Endometrial microvascular endothelial cells (primary cell): Measurements from ENCODE around the gene HOXA2. TPM values are rescaled to one million over a fixed set of nuclear protein-coding genes. Genes with fewer than 3 reads are reported as not detected.

Experiments
- in situ Hi-C: cut with HindIII; loops from 2 replicates; pipeline ENCODE4 v1.10.0; 2017; ENCODE audit warnings: low sequenced_read_pairs, low pct_unique_long_range_greater_than_20kb; ENCODE audit errors: inconsistent ontology term
- total RNA-seq: library from RNA; depleted of rRNA; stranded (reverse); fragments of >200 nt; gene quantifications from one replicate; pipeline ENCODE4 v1.2.3, GENCODE V29; 2015; ENCODE audit errors: inconsistent ontology term

The HOXA2 gene
- total RNA-seq, 1 donor from 2014 or later, result not detected

DNA sequence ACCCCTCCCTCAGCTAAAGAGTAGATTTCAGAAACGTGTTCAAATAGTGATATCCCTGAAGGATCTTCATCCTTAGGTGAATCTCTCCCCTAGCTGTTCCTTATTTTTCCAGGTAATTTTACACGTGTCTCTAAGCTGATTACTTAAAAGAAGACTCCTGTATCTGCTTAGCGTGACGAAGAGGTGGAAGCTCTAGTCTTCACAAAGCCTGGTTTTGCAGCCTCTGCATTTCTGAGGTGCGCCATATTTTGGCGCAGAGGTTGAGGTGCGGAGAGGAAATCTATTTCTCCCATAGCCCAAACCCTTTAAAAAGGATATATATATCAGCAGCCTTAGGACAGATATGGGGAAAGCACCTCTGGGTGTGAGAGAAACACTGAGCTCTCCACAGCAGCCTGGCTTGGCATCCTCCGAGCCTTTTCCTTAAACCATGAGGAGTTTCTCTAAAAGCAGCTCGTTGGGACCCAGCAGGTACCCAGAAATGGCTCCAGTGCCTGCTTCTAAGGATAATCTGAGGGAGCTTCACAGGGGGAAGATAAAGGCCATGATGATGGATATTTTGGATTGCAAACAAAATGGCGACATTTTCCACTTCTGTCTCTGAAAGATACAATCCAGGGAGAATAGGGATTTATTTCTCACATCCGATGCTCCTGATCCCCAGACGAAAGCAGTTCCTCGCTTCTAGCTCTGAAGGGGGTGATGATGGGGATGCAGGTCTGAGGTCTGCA lies 3.0 kb upstream of the HOXA2 start:
- in situ Hi-C loops, result no loop called here

DNA sequence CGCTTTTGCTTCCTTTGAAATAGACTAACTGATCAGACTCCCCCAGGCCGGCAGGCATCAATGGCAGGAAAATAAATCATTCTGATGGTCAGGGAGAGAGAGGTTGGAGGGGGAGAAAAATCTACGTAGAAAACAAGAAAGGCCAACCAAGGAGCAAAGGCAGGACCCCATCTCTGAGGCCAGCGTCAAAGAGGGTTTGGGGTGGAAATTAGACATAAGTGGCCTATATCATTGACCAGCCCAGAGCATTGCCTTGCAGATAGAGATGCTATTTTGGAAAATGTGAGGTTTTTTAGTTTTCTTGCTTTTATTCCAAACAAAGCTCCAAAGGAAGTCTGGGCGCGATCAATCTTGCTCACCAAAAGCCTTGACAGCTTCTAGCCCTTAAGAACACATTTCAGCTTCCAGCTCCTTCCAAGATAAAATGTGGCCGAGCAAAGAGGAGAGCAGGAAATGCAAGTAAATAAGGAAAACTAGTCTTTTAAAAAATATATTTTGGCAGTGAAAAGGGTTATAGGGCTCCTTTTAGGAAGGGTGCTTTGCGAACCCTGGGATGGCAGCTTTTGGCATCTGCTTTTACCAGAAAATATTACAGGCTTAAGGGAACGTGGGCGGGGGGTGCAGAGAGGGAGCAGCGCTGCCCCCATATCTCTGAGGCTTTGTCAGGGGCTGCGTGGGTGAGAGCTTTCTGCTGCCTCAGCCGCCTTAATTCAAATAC lies 2.0 kb upstream of the HOXA2 start:
- in situ Hi-C loops, result no loop called here

DNA sequence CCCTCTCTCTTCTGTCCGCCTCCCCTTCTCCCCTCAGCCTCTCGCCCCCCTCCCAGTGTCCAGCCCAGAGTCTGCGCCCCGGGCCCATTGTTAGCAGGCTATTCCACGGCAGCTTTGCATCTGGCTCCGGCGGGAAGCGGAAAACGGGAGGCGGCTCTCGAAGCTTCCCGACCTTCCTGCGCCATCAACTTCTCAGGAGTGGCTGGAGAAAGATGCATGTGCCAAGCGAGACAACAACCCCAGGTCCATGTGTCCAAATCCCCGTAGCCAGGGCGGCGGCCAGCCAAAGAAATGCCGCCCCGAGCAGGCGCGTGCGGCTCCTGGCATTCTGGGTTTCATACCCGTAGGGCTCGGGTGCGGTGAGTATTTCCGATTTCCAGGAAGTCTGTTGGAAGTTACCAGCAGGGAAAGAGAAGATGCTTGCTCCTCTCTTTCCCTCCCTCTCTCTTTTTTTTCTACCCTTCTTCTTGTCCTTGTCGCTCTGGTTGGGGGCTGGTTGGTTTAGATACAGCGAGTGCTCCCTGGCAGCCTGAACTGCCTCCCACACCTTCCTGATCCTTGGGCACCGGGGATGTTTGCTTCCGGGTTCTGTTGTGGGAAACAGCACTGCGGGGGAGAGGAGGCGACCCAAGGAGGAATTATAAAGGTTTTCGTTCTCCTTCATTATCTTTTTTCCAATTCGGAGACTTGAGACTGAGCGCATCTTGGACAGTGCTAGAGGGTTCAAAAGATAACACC lies 1.2 kb upstream of the HOXA2 start:
- in situ Hi-C loops, result no loop called here

DNA sequence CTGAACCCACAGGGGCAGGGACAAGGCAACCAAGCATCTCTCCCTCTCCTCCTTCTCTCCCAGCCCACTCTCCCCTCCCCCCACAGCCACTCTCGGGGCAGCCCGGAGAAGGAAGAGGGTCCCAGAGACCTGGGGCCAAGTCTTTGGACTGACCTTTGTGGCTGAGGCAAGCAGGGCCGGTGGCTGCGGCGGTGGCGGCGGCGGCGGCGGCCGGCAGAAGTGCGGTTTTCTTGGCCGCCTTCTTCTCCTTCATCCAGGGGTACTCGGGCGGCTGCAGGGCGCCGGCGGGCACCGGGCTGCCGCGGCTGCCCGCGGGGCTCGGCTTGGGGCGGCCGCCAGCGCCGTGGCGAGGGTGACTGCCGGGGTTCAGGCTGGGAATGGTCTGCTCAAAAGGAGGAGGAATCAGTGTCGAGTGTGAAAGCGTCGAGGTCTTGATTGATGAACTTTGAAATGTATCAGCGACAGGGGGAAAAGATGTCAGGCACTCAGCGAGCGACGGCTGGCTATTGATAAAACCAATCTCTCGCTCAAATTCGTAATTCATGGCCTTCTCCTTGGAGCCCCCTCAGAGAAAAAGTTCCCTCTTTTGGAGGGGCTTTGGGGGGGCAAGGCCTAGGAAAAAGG lies 414 bp downstream of the HOXA2 start:
- in situ Hi-C loops, result no loop called here

DNA sequence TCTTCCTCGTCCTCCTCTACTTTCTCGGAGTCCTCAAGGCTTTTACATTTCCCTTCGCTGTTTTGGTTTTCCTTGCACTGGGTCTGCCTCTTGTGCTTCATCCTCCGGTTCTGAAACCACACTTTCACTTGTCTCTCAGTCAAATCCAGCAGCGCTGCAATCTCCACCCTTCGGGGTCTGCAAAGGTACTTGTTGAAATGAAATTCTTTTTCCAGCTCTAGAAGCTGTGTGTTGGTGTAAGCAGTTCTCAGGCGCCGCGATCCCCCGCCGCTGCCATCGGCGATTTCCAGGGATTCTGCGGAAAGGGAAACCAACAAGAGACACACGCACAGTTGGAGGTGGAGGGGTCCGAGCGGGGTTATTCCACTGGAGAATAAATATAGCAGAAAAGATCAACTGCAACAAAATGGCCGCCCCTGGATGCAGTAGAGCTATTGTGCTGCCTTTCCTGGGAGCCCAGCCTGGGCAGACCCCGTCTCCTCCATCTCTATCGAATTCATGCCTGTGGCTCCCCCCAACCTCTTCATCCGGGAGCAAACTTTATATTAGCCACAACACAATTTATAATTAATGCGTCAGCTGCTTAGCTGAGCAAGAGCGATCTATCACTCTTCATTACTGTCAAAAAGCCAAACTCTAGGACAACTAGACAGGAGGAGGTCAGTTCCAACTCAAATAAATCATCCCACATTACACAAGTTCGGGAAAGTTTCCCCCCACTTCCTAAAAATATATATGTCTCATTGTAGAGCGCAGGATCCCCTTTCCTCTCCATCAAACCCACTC lies 1.1 kb downstream of the HOXA2 start:
- in situ Hi-C loops, result no loop called here

DNA sequence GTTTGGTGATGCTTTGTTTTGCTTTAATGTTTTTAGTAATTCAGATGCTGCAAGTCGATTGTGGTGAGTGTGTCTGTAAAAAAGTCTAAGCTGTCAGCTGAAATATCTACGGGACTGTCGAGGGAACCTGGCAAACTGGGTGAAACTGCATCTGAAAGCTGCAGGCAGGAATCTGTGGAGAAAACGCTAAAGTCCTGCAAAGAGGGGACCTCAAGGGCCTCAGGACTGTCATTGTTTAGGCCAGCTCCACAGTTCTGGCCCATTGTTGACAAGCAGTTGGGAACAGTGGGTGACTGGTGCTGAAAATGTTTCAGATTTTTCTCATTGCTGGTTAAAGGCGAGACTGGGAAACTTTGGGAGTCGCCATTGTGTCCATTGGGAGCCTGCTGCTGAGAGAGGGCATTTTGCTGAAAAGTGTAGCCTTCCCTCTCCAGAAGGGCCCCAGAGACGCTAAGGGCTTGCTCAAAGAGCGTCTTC lies 1.8 kb downstream of the HOXA2 start:
- in situ Hi-C loops, result no loop called here

DNA sequence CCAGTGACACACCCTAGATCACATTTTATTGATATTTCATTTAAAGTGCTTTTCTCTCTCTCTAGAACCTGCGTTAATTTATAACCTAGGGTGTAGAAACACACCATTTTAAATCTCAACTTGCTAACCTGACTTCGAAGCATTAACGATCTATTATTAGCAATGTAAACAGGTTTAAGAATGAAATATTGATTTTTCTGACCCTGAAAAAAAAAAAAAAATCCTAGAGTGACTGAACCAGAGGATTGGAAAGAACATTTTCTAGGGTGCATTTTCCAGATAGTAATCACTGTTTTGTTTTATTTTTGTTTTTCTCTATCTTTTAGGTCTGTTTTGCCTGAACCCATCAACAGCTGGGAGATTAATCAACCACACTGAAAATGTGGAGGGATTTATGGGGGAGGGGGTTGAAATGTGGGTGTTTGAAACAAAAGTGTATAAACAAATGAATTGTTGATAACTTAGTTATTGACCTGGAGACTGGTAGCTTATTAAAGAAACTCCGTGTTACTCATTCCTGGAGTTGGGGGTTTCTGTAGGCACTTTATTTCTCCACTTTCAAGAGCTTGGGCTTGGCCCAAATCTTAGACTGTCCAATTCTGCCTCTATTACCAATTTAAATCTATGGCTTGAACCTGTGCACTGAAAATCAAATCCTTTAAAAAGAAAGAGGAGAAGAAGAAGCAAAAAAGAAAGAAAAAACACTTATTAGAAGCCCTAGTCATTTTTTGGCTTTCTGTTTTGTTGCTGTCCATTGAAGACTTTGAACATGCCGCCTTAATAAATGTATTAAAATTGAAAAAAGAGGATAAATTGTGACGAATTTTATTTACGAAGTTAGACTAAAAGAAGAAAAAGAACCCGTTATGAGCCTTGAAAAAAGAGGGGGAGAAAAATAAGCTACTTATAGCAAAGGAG lies 2.8 kb downstream of the HOXA2 start:
- in situ Hi-C loops, result no loop called here

DNA sequence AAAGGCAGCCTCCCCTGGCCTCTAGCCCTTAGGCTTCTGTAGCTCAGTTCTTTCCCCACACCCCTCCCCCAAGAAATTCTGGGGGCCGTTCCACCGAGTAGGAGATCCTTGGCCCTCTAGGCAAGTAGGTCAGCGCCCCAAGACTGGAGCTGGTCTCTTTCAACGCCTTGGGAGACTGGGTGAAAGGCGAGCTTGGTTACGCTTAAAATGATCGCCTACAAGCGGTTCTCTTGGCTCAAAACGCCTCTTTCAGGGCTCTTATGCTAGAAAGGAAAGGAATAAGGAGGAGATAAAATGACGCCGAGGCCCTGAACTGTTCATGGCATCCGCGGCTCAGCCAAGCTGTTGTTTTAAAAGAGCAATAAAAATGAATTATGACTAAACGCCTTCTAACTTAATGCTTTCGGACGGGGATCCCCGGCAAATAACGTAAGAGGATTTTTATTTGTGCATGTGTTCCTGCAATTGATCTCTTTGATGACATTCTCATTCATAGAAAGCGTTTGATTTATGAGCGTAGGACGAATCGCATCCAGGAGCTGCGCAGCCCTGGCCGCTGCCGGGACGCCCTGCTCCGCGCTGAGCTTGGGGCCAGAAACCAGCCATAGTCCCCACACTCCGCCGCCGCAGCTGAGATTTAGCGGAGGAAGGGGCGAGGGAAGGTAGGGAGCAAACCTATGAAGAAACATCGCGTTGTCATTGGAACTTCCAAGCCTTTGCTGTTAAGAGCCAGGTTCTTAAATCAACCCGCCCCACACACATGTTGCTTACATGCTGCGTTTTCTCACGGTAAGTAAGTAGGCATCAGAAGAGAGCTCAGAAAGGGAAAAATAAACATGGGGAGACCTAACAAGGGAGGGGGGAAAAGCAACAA lies 3.7 kb downstream of the HOXA2 start:
- in situ Hi-C loops, result no loop called here

DNA sequence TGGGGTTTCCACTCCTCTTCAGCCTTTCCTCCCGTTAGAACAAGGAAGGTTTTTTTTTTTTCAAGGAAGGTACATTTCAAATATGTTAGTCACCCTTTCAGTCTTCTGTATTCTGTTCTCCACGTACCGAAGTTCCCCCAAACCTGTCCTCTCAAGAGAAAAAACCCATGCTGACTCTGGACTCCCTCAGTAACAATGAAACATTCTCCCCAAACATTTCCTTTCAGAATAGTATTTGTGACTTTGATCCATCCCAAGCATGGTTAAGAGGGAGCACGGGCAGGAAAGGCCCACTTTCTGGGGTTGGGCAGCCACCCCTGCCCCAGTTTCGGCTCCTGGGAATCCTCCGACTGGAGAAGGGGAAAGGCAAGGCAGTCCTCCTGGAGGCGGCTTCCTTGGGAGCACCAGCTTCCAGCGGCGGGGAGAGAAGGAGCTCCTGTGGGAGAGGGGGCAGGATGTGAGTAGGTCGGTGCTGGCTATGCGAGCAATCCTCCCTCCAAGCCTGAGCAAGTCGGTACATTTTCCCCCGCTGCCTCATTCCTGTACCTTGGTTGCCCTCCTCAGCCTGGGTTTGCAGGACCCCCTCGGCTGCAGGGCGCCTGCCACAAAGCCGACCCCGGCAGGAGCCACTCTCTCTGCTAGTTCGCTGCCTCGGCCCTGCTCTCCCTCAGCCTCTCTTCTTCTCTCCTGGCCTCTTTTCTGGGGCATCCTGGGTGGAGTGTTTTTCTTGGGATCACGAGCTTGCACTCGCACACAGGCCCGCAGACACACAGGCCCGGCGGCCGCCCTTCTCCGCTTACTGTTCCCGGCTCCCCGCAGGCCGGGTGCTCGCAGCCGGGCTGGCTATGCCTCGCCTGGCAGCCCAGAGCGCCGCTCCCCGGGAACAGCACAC lies 4.6 kb downstream of the HOXA2 start:
- in situ Hi-C loops, result no loop called here

DNA sequence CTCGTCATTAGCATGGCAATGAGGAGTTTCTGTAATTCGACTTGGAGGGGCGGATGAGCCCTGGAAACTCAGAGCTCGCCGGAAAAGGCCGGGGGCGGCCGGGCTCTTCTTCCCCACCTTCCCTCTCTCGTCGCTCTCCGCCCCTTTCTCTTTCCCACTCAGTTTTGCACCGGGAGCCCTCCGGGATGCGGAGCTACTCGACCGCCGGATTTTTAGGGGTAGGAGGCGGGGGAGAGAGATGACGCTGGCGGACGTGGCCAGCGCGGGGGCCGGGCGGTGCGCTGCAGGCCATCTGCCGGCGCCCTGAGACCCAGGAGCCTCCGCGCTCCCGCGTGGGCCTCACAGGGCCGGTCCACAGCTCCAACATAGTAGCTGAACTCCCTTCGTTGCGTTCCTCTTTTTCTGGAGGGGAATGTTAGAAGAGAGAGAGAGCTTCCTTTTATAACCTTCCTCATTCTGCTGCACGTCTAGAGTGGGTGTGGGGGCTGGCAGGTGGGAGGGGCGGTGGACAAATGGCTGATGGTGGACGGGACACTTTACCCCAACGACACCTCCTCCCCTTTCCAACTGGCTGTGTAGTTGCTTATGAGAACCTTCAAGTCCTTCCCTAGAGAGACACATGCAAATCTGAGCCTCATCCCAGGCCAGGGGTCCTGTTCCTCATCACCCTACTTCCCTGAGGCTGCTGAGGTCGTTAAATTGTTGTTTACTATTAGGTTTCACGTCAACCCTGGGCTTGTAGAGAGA lies 5.5 kb downstream of the HOXA2 start:
- in situ Hi-C loops, result no loop called here

DNA sequence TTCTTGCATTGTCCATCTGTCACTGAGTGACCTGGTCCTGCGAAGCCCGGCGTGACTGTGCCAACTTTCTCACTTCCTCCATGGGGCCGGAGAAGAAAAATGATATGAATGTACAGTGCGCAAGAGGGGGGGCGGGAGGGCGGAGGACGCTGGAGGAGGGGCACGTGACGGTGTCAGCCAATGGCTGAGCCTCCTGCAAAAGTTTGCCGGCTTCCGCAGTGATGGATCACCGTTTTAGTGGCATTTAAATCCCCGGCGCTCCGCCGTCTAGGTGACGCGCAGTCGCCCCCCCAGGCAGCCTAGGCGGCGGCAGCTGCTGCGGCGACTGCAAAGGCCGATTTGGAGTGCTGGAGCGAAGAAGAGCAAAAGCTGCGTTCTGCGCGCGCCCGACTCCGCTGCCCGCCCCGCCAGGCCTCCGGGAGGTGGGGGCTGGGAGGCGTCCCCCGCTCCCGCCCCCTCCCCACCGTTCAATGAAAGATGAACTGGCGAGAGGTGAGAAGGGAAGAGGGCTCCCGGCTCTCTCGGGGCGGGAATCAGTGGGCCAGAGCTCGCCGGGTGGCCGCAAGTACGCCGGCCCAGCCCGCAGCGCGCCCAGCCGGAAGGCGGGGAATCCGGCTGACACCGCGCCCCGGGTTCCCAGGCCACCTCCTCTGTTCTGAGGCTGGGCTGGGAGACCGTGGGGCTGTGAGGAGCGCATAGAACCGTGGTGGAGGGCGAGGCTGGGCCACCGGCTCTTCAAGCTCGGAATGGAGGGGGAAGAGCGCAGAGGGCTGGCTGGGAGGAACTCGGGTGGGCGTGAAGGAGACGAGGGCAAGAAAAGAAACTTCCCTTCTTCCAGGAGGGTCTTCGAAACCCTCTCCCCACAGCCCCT lies 6.4 kb downstream of the HOXA2 start, which contains the start of gene HOXA1:
TSS of gene HOXA1 (minus strand) at position 104 of the 871 bp plus-strand sequence. CDS start at position 16, 88 bp downstream.
- in situ Hi-C loops, result no loop called here

DNA sequence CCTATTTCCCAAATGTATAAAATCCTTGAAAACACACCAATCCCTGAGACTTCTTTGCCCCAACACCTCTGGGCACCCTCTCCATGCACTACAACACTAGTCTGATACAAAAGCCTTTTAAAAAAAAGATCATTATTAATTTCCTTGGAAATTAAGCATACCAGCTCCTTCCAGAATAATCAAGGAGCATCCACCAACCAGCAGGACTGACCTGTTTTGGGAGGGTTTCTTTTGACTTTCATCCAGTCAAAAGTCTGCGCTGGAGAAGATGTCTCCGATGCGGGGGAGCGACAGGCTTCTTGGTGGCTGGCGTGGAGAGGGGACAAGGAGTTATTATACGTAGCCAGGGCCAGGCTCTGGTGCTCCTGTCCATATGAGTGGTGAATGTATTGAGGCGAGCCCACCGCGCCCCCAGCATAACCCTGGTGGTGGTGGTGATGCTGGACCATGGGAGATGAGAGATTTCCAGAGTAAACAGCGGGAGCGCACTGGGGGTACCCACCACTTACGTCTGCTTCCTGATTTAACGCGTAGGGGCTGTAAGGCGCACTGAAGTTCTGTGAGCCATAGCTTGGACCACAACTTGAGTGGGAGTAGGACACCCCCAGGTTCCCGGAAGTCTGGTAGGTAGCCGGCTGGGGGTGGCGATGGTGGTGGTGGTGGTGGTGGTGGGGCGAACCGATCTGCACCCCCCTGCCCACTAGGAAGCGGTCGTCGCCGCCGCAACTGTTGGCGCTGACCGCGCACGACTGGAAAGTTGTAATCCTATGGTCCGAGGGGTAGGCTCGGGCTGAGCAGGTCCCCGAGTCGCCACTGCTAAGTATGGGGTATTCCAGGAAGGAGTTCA lies 7.2 kb downstream of the HOXA2 start:
- in situ Hi-C loops, result no loop called here

DNA sequence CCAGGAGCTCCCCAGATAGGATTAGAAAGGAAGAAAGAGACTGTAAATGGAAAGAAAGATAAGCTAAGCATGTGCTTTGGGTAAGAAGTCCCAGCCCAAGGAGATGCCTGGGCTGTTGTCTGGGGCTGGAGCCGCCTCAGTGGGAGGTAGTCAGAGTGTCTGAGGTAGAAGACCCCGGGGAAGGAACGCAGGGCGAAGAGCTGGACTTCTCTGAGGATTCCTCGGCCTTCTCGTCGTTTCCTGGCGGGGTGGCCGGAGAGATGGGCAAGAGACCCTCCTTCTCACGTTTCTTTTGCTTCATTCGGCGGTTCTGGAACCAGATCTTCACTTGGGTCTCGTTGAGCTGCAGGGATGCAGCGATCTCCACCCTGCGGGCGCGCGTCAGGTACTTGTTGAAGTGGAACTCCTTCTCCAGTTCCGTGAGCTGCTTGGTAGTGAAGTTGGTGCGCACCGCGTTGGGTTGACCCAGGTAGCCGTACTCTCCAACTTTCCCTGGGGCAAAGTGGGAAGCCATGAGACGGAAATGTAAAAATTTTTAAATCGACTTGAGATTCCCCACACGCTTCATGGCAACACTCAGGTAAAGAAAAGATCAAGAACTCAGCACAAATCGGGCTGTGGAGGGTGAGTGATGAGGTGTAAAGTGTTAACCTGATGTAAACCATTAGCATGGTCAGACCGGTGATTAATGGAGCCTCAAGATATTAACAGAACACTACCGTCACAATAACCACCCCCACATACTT lies 8.0 kb downstream of the HOXA2 start:
- in situ Hi-C loops, result loop anchor here (5.0 kb wide), 1 partner anchor 33 kb away; no protein-coding TSS in a partner anchor
